Esophagus muscularis mucosa (tissue), 4 donors: ENCODE results near the gene ALKBH5. TPM values are rescaled to one million over a fixed set of nuclear protein-coding genes. Genes with fewer than 3 reads are reported as not detected.

Source experiments
- DNase-seq: peaks from one replicate; pipeline ENCODE4 v3.0.0-alpha.2; 2017; ENCODE audit errors: extremely low spot score
- H3K27ac ChIP-seq, 4 donors: fragments of 200-600 bp; sonication (generic); replicated peaks in 1 of 4; 1 replicate in 3 of 4; 2 replicates in 1 of 4; pipeline ENCODE4 v1.5.1; 2016 to 2019; ENCODE audit warnings: mild to moderate bottlenecking in 1 of 4
- H3K27me3 ChIP-seq, 4 donors: fragments of 200-600 bp; sonication (generic); one replicate each; pipeline versions ENCODE4 v1.5.1 to v1.6.0; 2016 to 2019
- H3K36me3 ChIP-seq, 4 donors: fragments of 200-600 bp; sonication (generic); one replicate each; pipeline ENCODE4 v1.5.1; 2016 to 2019
- H3K4me1 ChIP-seq, 4 donors: fragments of 200-600 bp; sonication (generic); one replicate each; pipeline ENCODE4 v1.5.1; 2016 to 2019
- H3K4me3 ChIP-seq, 4 donors: fragments of 200-600 bp; sonication (generic); 1 replicate in 2 of 4; 2 replicates in 2 of 4; pipeline ENCODE4 v1.5.1; 2016 to 2019; ENCODE audit warnings: mild to moderate bottlenecking in 4 of 4, moderate library complexity in 1 of 4
- H3K9me3 ChIP-seq, 4 donors: fragments of 200-600 bp; sonication (generic); 1 replicate in 3 of 4; 2 replicates in 1 of 4; pipeline ENCODE4 v1.5.1; 2016 to 2019
- CTCF ChIP-seq, 3 experiments: fragments of 200-600 bp in 2 of 3; fragments of 450-650 bp in 1 of 3; sonication (generic) in 2 of 3; IDR thresholded peaks; one replicate each; pipeline ENCODE4 v1.5.1; 2017 to 2019; ENCODE audit warnings: antibody characterized with exemption in 3 of 3, mild to moderate bottlenecking in 2 of 3, moderate library complexity in 1 of 3
- EP300 ChIP-seq: sonication (generic); formaldehyde crosslinking; IDR thresholded peaks from one replicate; pipeline ENCODE4 v1.6.1; 2017; ENCODE audit warnings: antibody characterized with exemption
- POLR2A ChIP-seq: fragments of 450-650 bp; IDR thresholded peaks from one replicate; pipeline ENCODE4 v1.6.1; 2017; ENCODE audit warnings: antibody characterized with exemption, moderate library complexity, mild to moderate bottlenecking, low read depth
- POLR2AphosphoS5 ChIP-seq, 2 donors: sonication (generic); formaldehyde crosslinking; IDR thresholded peaks; one replicate each; pipeline ENCODE4 v1.6.1; 2017; ENCODE audit warnings: antibody characterized with exemption in 2 of 2
- WGBS: methylation state at CpG from one replicate; pipeline ENCODE4 v1.1.5; 2018; 5-methylcytosine and 5-hydroxymethylcytosine counted together
- intact Hi-C: fragments of 100-400 bp; cut with DNase I; formaldehyde crosslinking; loops from one replicate; pipeline ENCODE4 v1.15.1; 2023
- total RNA-seq, 4 donors: library from RNA; depleted of rRNA; stranded (reverse); fragments of >200 nt; gene quantifications; one replicate each; pipeline versions ENCODE4 v1.1.0 to v1.2.1, GENCODE V29; 2016

The ALKBH5 gene
- total RNA-seq, 4 donors from 2014 or later = 120 to 197 (median 151) TPM

- Histone ChIP-seq H3K27ac (no peak overlapping the region), H3K4me1 (peaks cover 0 to 3% (median 0%) of the 10 kb centered on the region in 4 donors), H3K27me3 (peaks cover 0 to 31% (median 0%) of the 10 kb centered on the region in 4 donors), H3K4me3 (no peak overlapping the region), H3K9me3 (no peaks in the 10 kb centered on the region), H3K36me3 (no peaks in the 10 kb centered on the region)
- intact Hi-C loops = no loop called here
- DNase-seq = no peak
- WGBS = 95% methylated on average over 2 of the region's 2 CpGs
- TF ChIP-seq EP300 = no peak
- TF ChIP-seq POLR2A = no peak
- TF ChIP-seq CTCF (IDR thresholded peaks at IDR 0.05) = no peak
- no peak for TF ChIP-seq POLR2AphosphoS5 (IDR thresholded peaks at IDR 0.05)
Measured at GRCh38 chr17:18146259-18146658, 37.4 kb upstream of the ALKBH5 start.

GRCh38 chr17:18146980-18147379 lies 36.6 kb upstream of the ALKBH5 start:
- DNase-seq = no peak
- TF ChIP-seq CTCF (IDR thresholded peaks at IDR 0.05) (no peak), POLR2AphosphoS5 (IDR thresholded peaks at IDR 0.05) (no peak), POLR2A (no peak), EP300 (no peak)
- Histone ChIP-seq H3K4me3 (no peak overlapping the region), H3K4me1 (no peaks in the 10 kb centered on the region), H3K36me3 (no peaks in the 10 kb centered on the region), H3K27me3 (peaks cover 0 to 25% (median 0%) of the 10 kb centered on the region in 4 donors), H3K9me3 (no peaks in the 10 kb centered on the region), H3K27ac (no peak overlapping the region)
- intact Hi-C loops = no loop called here
- WGBS = 83% methylated on average over 3 of the region's 3 CpGs

- H3K27me3 ChIP-seq = peaks cover 0 to 9% (median 0%) of the 10 kb centered on the region in 4 donors
- TF ChIP-seq POLR2AphosphoS5 (IDR thresholded peaks at IDR 0.05) (no peak), CTCF (IDR thresholded peaks at IDR 0.05) (no peak), EP300 (no peak), POLR2A (no peak)
- no CpG with 5 or more reads among the region's 7 CpGs for WGBS
- no peak overlapping the region for H3K4me3 ChIP-seq
- DNase-seq = no peak
- H3K4me1 ChIP-seq = peaks cover 7 to 12% (median 11%) of the 10 kb centered on the region in 4 donors
- no peaks in the 10 kb centered on the region for H3K36me3 ChIP-seq
- no peaks in the 10 kb centered on the region for H3K9me3 ChIP-seq
- intact Hi-C loops = no loop called here
- H3K27ac ChIP-seq = no peak overlapping the region
Measured at GRCh38 chr17:18148586-18148985, 35.0 kb upstream of the ALKBH5 start.

- no peak for DNase-seq
- Histone ChIP-seq H3K9me3 (no peaks in the 10 kb centered on the region), H3K4me1 (peaks cover 7 to 25% (median 19%) of the 10 kb centered on the region in 4 donors), H3K4me3 (no peak overlapping the region), H3K36me3 (no peaks in the 10 kb centered on the region), H3K27ac (no peak overlapping the region), H3K27me3 (no peaks in the 10 kb centered on the region)
- 89% methylated on average over 6 of the region's 9 CpGs for WGBS
- intact Hi-C loops = loop anchor here (5.0 kb wide), 1 partner anchor 36 kb away; no protein-coding TSS in a partner anchor
- no peak for TF ChIP-seq EP300
- TF ChIP-seq POLR2AphosphoS5 (IDR thresholded peaks at IDR 0.05) = no peak
- TF ChIP-seq CTCF (IDR thresholded peaks at IDR 0.05) = no peak
- no peak for TF ChIP-seq POLR2A
Measured at GRCh38 chr17:18151290-18151689, 32.3 kb upstream of the ALKBH5 start.

GRCh38 chr17:18155179-18155578 lies 28.4 kb upstream of the ALKBH5 start:
- TF ChIP-seq POLR2AphosphoS5 (IDR thresholded peaks at IDR 0.05) (no peak), EP300 (no peak), CTCF (IDR thresholded peaks at IDR 0.05) (no peak), POLR2A (no peak)
- Histone ChIP-seq H3K4me3 (no peak overlapping the region), H3K27ac (peak overlapping the region in 1 of 4 donors; percentile 20), H3K4me1 (peaks cover 7 to 43% (median 36%) of the 10 kb centered on the region in 4 donors), H3K9me3 (no peaks in the 10 kb centered on the region), H3K27me3 (no peaks in the 10 kb centered on the region), H3K36me3 (no peaks in the 10 kb centered on the region)
- intact Hi-C loops = no loop called here
- WGBS = 96% methylated on average over 9 of the region's 14 CpGs
- DNase-seq = no peak
